Epidermal melanocyte (primary cell): Measurements from ENCODE around the gene ECHS1.

Source experiments
- DNase-seq: peaks from one replicate; pipeline ENCODE4 v3.0.0; 2011; ENCODE audit warnings: low spot score; ENCODE audit not compliant: insufficient read length

The ECHS1 gene

GRCh38 chr10:133341983-133342382 is 31.2 kb downstream of the ECHS1 start:
- no peak for DNase-seq

DNA sequence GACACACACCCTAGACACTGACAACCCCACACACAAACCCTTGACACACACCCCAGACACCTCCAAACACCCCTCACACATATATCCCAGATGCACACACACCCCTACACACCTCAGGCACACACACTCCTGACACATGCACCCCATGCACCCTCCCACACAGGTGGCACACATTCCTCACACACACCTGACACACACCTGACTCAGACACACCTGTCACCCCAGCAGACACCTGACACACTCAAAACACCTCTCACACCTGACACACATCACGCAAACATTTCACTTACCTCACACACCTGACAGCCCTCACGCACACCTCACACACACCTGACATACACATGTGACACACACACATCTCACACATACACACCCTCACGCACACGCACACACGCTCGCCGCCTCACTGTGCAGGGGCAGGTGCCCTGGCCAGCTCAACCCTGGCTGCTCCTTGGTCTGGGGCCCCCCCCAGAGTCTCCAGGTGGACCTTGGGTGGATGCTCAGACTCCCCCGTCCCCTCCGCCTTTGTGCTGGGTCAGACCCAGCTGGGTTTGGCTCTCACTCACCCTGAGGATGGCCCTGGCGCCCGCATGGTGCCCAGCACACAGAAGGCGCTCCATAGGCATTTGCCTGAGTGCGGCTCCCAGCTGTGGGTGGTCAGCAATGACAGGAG is 33.3 kb downstream of the ECHS1 start:
- DNase-seq: no peak

DNA sequence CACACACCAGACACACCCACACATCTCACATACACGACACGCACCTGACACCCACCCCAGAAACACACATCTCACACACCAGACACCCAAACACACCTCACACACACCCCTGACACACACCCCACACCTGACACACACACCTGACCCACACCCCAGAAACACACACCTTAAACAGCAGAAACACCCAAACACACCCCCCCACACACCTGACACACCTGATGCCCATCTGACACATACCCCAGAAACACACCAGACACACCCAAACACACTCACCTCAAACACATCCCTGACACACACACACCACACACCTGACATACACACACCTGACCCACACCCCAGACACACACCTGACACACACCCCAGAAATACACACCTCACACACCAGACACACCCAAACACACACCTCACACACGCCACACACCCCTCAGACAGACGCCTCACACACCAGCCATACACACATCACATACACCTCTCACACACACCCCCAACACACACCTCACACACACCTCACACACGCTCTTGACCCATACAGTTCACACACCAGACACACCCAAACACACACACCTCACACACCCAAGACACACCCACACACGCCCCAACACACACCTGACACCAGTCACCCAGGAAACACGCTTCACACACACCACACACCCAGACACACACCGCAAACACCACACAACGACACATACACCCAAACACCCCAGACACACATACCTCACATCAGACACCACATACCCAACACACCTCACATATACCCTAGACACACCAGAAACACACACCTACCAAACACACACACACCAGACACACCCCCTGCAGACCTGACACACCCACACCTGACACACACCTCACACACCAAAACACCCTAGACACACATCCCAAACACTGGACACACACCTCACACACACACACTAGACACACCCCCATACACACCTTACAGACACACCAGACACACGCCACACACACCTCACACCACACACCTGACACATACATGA is 34.8 kb downstream of the ECHS1 start:
- DNase-seq: no peak

DNA sequence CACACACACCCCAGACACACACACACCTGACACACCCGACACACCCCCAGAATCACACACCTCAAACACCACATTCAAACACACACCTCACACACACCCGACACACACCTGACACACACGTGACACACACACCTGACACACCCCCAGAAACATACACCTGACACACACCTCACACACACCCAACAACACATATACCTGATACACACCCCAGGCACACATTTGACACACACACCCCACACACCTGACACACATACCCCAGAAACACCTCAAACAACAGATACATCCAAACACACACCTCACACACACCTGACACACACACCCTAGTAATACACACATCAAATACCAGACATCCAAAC is 35.8 kb downstream of the ECHS1 start:
- no peak for DNase-seq

- no peak for DNase-seq
These were observed 36.4 kb downstream of the ECHS1 start, which contains the start of gene CALY for GRCh38 chr10:133336577-133337369. Gene CALY, minus strand, starts transcription at chr10:133336896. Its CDS starts 7,907 bp downstream, at chr10:133328989.

DNA sequence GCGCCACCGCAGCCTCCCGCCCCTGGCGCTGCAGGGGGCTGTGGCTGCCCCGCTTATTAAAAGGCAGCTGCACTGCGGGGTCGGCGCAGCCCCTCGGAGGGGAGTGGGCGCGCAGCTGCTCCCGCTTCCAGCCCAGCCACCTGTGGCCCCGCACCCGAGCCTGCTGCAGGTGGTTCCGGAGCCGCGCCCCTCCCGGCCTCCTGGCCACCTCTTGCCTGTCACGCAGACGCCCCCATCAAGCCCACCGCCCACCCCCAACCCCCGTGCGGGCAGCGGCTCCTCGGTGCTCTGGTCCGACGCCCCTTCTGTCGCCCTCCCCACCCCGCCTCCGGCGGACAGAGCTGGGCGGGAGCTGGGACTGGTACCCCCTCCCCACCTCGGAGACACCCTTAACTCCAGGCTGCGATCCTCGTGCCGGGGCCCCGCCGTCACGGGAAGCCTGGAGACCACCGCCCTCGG is 37.0 kb downstream of the ECHS1 start:
- DNase-seq: no peak

DNA sequence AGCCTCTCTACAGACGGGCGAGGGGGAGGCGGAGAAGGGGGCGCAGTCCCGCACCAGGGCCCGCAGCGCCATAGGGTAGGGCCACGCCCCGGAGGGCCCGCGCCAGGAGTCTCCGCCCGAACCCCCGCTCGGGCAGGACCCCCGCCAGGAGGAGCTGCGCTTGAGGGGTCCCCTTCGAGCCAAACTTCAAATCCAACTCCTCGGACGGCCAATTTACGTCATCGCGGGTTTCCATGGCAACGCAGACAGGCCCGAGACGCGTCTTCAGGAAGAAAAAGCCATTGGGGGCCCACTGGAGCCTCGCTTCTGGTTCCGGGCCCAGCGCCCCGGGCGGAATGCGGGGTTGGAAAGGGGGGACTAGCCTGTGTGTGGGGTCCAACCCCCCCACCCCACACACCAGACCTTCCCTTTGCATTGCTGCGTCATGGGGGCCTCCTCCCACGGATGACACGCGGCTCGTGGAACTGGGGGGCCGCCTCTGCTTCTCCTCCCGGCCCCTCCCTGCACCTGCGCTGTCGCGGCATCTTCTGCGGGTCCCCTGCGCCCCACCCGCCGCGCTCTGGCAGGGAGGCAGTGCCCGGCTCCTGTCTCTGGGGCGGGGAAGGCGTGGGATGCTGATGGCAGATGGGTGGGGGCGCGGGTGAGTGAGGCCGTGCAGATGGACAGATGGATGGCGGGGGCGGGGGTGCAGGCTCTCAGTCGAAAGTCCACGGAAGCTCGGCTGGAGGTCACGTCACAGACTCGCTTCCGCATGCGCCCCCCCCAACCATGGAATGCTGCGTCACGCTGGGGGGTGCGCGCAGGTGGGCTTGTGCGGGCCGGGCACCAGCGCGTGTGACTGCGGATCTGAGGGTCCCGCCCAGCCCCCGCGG is 37.7 kb downstream of the ECHS1 start:
- no peak for DNase-seq

DNA sequence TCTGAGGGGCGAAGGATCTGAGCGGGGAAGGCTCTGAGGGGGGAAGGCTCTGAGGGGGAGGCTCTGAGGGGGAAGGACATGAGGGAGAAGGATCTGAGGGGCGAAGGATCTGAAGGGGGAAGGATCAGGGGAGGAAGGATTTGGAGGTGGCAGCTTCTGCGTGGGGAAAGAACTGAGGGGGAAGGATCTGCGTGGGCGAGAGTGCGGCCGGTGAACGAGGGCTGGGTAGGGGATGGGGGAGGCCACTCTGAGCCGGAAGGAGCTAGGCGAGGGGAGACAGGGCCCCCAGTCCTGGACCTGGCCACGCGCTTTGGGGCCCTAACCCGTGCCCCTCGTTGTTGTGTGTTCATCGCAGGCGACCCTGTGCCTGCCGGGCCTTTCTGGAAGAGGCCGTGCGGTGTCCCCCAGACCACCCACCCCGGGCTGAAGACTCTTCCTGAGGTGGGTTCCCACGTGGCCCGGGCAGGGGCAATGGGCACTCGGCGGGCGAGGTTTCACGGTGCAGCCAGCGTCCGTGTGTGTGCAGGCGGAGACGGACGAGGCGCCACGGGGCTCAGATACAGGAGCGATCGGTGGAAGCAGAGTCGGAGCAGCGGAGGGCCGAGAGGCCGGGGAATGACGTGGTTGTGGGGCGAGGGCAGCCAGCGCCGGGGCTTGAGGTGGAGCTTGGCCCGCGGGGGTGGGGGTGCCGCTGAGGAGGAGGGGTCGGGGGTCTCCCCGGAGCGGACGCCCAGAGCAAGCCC is 38.5 kb downstream of the ECHS1 start:
- DNase-seq: no peak

- DNase-seq: no peak
These were observed 40.0 kb downstream of the ECHS1 start for GRCh38 chr10:133332936-133333699.

GRCh38 chr10:133329491-133330202 is 43.5 kb downstream of the ECHS1 start:
- peak; percentile 99 for DNase-seq

GRCh38 chr10:133328358-133329343 is 44.5 kb downstream of the ECHS1 start:
- DNase-seq: no peak

- no peak for DNase-seq
These were observed 45.4 kb downstream of the ECHS1 start for GRCh38 chr10:133327651-133328357.

DNA sequence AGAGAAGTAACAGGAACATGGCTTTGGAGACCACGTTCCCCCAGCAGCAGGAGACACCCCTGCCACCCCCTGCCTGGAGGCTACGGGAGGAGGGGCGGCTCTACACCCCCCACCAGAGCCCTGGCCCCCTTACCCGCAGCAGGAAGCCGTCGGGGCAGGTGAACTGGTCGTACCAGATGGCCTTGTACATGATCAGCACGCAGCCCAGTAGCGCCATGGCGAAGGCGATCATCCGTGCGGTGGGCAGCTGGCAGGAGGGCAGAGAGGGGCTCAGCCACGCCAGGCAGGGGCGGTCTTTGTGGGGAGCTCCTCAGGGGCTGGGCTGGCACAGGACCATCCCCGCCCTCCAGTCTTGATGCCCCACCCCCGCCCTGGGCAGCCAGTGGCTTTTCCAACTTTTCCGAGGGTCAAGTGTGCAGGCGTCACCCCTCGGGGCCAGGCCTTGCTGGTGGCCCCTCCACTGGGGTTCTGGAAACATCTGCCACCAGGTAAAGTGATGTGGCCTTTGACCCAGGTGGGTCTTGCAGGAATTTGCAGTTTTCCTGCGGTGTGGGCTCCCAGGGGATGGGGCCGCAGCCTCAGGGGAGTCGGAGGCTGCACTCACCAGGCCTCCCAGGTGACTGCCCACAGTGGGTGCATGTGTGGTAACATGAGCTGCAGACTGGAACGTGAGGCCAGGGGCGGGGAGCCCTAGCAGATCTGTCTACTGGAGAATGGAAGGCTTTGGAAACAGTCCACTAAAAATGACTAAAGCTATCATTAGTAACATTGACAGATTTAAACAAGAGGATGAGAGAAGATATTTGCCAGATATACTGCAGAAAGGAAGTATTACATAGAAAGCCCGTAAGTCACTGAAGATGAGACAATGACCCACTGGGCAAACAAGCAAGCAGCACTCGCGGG is 46.2 kb downstream of the ECHS1 start:
- DNase-seq: peak; percentile 11

DNA sequence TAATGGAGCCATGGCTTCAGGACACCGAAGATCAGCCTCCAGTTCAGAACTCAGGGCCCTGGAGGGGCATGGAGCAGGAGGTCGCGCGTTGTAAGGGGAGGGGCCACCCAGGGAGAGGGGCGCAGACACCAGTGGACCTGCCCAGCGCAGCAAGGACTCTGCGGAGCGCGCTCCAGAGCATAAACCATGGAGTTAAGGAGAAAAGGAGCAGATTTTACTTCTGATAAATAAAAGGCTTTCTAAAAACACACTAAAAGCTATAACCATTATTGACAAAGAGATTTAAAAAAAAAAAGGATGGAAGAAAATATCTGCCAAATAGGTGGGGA is 47.0 kb downstream of the ECHS1 start:
- no peak for DNase-seq

DNA sequence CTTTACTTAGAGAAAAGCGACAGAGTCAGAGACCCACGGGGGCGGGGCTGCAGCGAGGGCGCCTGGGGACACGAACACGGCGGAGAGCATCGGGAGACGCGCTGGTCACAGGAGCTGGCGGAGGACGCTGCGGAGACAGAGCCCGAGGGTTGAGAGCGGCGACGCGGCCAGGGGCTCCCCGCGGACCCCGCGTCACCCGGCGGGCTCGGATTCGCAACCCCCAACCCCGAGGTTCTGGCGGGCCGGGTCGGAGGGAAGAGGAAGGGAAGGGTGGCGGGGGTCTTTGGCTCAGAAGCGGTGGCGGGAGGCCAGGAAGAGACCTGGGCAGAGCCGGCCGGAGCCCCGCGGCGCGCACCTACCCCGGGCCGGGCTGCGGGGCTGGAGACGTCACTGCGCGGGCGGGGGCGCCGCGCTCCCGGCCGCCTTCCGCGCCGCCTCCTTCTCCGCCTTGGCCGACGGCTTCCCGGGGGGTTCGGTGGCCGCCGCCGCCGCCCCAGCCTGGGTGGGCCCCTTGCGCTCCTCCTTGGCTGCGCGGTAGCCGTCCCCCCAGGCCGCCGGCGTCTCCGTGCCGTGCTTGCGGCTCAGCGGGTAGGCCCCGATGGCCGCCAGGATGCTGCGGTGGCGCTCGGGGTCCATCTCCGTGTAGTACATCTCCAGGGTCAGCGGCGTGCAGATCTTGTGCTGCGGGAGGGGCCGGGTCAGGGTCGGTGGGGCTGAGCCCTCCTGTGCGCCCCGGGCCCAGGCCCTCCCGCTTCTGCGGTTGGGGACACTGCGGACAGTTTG is 47.5 kb downstream of the ECHS1 start:
- peak; percentile 16 for DNase-seq
